ENCODE results near the gene C14orf93.
A peak's percentile ranks its signal among the peaks of the same experiment; 100 is the strongest.

The C14orf93 gene, protein sequence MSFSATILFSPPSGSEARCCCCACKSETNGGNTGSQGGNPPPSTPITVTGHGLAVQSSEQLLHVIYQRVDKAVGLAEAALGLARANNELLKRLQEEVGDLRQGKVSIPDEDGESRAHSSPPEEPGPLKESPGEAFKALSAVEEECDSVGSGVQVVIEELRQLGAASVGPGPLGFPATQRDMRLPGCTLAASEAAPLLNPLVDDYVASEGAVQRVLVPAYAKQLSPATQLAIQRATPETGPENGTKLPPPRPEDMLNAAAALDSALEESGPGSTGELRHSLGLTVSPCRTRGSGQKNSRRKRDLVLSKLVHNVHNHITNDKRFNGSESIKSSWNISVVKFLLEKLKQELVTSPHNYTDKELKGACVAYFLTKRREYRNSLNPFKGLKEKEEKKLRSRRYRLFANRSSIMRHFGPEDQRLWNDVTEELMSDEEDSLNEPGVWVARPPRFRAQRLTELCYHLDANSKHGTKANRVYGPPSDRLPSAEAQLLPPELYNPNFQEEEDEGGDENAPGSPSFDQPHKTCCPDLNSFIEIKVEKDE

DNA sequence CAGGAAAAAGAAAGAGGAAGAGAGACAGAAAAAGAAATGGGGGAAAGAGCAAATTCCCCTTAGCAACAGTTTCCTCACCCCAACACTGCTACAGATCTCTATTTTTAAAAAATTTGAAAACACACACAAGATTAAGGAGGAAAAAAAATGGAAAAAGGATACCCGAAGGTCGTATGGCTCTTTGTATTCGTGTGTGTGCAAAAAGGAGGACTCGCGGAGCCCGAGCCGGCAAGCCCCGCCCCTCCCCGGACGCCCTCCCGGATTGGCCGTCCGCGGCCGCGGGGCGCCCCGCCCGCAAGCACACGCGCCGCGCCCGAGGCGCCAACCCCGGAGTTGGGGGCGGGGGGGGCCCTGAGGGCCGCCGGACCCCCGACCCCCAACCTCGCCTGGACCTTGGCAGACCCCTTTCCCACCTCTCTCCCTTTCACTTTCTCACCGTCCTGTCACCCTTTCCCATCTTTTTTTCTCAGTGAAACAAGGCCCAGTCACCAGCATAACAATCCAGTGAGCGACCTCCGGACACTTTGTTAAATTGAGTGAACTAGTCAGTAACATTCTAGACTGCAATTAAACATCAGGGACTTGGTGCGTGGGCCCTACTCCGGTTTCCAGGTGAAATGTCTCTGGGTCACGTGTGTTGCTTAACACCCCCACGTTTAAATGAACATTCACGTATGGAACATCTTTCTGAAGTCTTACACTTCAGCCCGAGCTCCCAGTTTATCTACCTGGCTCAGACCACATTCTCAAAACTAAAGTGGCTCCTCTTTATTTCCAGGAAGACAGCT lies at the start of gene C14orf93:
TSS of gene C14orf93 (minus strand) at position 205 of the 788 bp plus-strand sequence. CDS start 11,120 bp downstream, outside the sequence.
- peak; percentile 92 for DNase-seq

DNA sequence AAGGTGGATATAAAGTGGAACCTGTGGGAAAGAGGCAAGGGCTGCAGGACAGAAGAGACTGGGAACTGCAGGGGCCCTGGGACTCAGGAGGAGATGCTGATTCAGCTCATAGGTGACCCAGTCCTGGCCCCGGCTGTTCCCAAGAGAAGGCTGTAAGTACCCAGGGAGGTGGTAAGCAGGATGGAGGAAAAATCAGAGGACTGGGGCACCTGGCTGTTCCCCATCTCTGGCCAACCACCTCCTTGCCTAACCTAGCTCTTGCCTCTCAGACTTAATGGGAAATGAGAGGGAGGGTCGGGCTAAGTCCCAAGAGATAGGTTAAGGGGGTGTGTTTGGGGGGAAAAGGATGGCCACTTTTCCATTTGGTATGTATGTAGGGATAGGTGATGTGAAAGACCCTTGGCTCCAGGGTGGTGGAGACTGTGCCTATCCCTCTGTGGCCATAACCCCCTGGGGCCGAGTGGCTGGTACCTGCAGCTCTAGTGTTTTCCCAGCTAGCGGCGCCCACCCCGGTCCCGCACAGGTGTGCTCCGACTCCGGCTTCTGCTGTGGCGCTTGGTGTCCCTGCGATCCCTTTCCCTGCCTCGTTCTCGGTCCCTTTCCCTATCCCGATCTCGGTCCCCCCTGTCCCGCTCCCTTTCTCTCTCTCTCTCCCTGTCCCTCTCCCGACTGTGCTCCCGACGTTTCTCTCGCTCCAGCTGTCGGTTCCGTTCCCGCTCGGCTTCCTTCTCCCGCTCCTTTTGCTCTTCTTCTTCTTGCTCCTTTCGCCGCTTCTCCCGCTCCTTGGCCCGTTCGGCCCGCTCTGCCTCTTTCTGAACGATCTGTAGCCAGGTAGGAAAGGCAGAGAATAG lies 48.9 kb upstream of the C14orf93 start:
- no peak for DNase-seq

DNA sequence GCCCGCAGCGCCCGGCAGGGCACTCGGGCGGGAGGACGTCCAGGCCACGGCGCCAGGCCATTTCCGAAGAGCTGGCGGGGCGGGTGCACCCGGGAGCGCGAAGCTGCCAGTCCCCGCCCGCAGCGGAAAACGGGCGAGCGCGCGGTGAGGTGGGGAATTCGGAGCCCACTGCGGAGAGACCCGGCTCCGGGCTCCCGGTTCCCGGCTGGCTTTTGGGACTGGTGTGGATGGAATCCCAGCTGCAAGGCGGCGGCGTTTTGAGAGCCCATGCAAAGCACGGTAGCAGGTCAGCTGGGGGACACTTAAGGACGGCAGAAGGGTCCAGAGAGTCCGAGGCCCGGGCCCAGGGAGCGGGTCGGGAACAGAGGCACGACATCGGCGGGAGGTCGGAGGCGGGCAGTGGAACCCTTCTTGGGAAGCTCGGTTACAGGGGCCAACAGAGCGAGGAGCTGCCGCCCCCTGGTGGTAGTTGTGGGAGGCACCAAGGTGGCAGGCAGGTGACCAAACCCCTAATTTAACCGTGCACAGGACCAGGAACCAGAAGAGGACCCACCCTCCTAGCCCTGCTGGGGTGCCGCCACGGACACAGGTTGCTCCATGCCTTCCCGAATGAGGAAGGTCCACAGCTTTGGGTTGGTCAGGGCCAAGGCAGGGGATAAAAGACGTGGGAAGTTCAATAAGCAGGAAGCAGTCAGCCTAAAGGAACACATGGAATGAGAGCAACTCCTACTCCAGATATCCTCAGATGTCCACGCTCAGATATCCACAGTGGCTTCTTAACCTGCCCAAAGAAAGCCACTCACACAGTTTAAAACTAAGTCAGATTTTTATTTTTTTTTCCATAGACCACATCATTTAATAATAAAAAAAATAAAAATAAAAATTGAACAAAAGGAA lies 48.1 kb upstream of the C14orf93 start:
- DNase-seq, result peak; percentile 92

DNA sequence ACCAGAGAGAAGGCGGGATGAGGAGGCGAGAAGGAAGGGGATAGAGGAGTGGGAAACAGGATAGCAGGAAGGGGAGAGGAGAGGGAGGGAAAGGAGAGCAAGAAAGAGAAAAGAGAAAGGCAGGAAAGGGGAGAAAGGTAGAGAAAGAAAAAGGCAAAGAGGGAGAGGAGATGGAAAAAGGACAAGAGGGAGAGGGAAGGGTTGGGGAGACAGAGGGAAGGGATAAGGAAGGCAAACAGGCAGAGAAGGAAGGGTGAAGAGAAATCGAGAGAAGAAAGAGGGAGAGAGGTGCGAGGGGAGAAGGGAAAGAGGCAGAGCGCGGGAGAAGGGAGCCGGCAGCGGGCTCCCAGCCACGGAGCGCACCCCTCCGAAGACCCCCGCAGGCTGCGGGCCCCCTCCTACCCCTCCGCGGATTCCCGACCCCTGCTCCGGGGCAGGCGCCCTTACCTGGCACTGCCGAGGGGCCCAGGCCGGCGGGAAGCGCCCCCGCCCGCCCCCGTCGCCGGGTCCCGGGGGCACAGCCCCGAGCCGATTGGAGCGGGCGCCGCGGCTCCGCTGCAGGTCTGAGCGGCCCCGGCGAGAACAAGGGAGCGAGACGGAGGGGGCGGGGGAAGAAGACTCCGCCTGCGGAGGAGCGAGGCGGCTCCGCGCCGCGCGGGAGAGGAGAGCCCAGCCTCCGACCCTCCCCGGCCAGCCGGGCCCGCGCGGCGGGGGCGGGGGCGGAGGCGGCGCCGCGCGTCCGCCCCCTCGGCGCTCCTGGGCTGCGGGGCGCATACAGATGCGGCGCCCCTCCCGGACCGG lies 47.2 kb upstream of the C14orf93 start, which contains the start of gene CDH24:
TSS of gene CDH24 (minus strand) at position 565 of the 801 bp plus-strand sequence. CDS start 1,787 bp downstream, outside the sequence.
- DNase-seq, result peak; percentile 85

DNA sequence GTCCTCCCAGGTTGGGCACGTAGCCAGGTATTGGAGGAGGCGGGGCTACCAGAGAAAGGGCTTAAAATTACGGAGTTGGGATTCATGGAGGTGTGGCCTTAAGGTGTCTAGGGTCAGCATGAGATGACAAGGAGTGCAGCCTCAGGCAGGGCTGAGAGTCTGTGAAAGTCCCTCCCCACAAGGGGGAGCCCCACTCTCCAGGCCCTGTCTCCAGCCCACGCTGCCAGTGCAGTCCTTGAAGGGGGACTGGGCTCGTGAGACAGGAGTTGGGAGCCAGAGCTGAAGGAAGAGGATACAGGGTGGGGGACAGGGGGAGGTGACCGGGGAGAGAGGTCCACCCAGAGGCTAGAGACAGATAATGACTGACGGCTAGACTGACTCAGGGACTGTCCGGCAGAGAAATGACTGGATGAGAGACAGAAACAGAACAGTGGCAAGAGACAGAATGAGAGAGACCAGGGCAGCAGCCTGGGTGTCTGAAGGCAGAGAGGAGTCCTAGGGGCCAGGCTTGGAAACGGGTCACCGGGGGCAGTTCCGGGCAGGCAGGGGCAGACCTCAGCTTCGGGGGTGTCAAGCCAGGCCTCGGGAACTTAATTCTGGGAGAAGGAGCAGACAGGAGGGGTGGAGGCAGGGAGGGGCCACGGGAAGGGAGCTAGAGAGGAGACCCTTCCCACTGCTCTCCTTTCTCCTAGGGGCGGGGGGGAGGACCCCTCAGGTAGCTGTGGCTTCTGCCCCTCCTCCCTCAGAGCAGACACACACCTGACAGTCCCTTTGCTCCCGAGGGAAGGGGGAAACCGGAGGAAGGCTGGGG lies 46.4 kb upstream of the C14orf93 start:
- peak; percentile 78 for DNase-seq

DNA sequence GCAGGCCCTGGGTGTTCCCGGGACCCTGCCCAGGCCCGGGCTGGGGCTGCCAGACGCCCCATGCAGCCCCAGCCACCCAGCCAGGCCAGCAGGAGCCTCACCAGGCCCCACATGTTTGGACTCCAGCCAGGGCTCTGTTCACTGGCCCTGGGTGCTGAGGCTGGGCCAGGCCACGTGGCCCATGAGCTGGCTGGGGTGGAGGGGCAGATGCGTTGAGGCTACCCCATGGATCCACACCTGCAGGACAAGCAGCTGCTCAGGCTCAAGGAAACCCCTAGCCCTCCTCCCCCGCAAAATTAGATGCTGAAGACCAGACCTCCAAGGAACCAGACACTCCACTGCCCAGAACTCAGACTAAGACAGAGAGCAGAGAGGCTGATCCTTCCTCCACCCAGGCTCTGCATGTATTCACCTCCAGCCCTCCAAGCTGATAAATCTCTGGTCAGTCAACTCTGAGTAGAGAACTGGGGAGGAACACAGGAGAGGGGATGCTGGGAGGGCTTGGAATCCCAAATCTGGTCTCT lies 45.7 kb upstream of the C14orf93 start:
- no peak for DNase-seq

DNA sequence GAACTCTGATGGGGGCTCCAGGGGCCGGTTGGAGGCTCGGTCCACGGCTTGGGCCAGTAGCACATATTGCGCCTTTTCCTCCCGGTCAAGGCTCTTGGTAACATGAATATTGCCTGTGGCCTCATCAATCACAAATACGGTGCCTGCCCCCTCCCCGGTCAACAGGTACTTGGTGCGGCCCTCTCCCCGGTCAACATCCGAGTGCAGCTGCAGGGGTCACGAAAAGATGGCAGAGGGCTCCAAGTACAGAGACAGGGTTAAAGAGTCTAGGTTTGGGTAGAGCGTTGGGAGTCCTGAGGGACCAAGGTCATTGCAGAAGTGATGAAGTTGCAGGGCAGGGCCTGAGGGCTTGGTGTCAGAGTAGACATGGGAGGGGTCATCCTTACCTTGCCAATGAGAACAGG lies 45.2 kb upstream of the C14orf93 start:
- DNase-seq, result no peak

DNA sequence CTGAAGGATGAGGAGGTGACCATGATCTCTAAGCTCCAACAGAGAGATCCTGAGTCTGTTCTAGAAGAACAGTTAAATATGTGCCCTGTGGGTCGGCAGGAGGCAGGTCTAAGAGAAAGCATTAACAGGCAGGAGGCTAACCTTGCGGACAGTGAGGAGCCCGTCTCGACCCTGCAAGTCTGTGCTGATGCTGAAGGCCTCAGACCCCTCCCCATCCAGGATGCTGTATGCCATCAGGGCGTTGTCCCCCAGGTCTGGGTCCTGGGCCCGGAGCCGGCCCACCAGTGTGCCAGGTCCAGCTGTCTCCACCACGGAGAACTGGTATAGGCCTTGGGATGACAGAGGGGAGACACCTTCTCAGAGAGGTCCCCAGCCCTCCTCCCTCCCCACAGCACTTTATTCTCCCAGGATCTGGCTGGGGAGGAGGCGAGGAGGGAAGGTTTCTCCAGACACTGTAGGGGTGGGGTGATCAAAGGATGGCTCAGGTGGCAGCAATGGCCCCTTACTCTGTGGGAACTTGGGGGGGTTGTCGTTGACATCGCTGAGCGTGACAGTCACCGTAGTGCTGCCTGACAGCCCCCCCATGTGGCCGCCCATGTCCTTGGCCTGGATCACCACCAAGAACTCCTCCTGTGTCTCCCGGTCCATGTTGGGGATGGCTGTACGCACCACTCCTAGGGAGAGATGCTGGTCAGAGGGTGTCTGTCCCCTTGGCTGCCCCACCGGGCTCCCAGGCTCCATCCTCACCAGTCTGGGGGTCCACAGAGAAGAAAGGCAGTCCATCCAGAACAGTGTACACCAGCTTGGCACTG lies 44.3 kb upstream of the C14orf93 start:
- peak; percentile 54 for DNase-seq

DNA sequence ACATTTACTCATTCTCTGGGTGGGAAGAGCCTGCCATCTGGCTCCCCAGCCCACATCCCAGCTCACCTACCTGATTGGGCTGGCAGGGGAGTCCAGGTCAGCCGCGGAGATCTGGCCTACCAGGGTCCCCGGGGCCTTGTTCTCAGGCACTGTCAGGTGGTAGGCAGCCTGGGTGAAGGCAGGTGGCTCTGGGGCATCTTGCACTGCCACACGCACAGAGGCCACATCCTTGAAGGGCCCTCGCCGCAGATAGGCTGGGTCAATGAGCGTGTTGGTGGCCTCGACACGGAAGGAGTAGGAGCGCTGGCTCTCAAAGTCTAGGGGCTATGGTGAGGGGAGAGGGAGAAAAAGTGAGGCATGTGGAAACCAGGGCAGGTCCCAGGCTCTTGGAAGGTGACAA lies 43.5 kb upstream of the C14orf93 start:
- no peak for DNase-seq

DNA sequence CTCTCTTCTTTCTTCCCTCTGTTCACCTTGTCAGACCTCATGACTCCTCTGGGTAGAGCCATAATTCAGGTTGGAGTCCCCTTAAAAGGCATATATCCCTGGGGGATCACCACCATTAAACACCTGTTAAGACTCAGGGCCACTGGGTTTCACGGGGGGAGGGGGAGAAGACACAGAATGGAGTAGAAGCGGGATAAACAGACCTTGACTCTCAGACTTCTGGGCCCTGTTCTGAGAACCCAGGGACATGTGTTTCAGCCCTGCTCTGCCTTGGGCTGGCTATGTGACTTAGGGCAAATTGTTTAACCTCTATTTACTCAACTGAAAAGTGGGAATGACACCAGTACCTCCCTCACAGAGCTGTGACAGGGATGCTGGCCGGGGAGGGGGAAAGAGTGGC lies 42.7 kb upstream of the C14orf93 start:
- no peak for DNase-seq

DNA sequence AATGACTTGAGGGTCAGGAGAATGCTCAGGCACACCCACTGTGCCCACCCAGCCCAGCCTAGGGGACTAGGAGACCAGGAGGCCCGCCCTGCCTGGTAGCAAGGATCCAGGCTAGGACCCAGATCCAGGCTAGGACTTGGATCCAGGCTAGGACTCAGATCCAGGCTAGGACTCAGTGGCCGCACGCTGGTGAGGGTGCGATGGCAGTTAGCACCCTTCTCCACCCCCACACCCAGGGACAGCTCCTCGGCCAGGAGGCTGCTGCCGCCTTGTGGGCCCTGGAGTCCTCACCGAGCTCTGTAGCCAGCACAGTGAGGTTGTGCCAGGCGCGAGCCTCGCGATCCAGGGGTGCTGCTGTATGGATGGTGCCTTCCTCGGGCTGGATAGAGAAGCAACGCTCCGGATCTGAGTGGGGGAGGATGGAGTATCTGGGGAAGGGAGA lies 42.3 kb upstream of the C14orf93 start:
- DNase-seq, result no peak

DNA sequence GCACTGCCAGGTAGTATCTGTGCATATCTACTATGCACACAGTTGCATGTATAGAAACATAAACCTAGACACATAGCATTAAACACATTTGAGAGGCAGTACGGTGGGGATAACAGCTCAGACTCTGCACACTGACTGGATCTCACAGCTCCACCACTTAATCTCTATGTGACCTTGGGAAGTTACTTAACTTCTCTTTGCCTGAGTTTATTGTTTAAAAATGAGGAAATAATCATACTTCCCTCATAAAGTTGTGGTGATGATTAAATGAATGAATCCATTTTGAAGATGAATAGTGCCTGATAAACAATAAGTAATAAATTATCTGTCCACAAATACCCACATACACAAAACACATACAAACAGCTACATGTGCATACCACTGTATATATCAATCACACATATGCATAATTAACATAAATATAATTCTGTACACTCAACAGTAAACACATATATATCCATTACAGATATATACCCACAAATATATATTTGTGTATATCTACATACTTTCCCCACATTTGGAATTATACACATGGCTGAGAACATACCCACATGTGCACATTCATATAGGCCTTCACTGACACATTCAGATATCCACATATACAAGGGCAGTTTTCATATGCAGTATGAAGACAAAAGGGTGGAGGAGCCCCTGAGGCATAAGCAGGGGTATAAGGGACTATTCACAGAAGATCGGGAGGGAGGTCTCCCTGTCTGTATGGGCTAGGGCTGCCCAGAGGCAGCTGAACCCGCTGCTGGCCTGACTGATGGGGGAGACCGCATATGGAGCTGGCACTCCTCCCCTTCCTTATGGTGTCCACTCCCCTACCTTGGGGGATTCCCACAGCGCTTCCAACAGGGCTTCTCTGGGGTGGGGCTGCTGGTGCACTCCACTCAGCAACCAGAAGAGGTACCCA lies 41.5 kb upstream of the C14orf93 start:
- no peak for DNase-seq

DNA sequence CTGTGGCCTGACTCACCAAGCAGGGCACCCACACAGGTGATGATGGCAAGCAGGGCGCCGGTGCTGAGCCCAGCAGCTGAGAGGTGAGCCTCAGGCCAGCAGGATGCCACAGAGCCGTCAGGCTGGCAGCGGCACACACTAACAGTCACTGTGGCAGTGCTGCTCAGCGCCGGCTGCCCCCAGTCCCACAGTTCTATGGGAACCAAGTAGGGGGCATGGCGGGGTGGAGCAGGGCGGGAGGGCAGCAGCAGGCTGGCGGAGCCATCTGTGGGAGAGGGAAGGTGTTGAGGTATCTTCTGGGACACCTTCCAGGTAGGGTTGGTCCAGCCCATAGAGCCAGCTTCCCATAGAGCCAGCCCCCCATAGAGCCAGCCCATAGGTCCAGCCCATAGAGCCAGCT lies 39.1 kb upstream of the C14orf93 start:
- no peak for DNase-seq

DNA sequence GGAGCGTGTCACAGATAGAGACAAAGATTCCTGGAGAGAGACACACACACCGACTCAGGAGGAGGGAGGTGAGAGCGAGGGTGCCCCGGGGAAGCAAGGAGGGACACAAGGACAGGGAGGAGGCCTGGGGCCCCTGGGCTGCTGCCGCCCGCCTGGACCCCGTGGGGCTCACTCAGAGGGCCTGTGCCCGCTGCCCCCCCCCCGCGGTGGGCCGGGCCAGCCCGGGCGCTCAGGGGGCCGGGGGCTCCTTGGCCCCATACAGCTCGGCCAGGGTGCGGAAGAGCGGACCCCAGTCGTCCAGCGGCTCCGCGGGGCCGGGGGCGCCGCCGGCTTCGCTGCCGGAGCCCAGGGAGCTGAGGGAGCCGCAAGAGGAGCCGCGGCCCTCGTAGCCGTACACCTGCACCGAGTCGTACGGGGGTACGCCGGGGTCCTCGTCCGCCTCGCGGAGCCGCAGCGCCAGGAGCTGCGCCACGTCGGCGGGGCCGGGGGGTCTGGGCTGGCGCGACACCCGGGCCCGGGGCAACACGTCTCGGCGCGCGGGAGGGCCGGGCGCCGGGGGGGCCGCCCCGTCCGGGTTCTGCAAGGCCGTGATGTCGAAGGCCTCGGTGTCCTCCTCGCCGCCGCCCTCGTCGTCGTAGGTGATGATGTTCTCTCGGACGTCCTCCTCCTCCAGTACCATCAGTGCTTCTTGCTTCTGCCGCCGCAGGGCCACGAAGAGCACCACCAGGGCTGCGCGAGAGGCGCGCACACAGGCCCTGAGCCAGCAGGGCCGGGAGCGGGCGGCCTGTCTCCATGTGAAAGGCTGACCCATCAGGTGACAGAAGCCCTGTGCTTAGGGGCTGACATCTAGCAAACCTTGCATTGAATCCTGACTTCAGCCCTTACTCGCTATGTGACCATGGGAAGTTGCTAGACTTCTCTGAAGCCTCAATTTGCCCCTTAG lies 38.1 kb upstream of the C14orf93 start:
- DNase-seq, result no peak

DNA sequence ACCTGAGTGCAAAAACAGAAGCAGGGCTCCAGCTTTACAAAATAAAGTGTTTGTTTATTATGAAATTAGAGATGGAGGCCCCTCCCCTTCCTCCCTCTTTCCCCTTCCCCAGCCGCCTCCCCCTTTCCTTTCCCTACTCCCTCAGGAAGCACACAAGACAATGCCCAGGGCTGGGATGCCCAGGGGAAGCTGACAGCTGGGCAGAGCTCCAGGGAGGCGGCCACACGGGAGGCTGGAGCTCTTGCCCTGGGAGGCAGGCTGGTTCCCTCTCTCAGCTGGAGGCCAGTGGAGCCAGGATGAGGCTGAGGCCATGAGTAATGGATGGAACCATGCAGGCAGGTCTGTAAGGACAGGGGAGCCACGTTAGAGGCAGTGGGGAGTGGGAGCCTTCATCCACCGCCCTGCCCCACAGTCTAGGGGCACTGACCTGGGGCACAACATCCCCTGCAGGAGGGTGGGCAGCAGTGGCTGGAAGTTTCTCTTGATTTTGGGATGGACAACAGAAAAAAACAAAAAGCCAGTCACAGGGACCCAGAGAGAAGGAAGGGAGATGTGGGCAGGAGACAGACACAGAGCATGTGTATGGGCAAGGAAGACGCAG lies 37.2 kb upstream of the C14orf93 start:
- DNase-seq, result no peak

All from stimulated activated CD4-positive, alpha-beta T cell treated with anti-CD3 and anti-CD28 coated beads, Interleukin-15, amount 100 ng/mL, for 24 hours (primary cell).